Measurements from ENCODE around the gene LRG1.

The LRG1 gene

DNA sequence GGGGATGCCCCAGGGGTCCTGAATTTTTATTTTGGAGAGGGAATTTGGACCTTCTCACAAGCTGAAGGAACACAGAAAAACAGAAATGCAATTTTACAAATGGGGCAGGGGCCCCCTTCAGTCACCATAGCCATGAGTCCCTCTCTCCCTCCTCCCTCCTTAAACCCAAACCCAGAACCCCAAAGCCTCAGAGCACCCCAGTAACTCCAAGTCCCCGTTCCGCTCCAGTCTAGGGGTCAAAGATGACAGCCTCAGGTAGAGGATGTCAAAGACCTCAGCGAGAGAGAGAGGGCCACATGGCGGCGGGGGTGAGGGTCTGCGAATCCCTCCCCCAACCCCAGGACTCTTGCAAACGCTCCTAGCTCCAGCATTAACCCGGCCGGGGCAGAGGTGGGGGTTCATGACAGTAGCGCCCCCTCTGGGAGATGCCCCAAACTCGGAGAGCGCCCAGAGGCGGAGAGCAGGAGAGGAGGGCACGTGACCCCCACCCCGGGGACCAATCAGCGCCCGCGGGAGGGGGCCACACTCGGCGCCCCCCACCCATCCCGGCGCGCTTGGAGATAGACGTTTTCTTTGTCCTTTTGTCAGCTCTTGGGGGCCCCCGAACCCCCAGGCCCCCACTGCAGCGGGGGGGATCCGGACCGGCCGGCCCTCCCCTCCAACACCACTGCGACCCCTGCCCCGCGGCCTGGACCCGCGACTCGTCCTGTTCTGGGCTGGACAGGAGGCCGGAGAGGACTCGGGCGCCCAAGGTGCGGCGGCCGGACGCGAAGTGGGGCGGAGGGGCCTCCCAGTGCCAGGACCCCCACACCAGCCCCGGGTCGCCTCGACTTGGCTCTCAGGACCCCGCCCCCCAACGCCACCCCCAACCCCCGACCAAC lies 40.4 kb upstream of the LRG1 start:
- TF ChIP-seq, protein P1, sequence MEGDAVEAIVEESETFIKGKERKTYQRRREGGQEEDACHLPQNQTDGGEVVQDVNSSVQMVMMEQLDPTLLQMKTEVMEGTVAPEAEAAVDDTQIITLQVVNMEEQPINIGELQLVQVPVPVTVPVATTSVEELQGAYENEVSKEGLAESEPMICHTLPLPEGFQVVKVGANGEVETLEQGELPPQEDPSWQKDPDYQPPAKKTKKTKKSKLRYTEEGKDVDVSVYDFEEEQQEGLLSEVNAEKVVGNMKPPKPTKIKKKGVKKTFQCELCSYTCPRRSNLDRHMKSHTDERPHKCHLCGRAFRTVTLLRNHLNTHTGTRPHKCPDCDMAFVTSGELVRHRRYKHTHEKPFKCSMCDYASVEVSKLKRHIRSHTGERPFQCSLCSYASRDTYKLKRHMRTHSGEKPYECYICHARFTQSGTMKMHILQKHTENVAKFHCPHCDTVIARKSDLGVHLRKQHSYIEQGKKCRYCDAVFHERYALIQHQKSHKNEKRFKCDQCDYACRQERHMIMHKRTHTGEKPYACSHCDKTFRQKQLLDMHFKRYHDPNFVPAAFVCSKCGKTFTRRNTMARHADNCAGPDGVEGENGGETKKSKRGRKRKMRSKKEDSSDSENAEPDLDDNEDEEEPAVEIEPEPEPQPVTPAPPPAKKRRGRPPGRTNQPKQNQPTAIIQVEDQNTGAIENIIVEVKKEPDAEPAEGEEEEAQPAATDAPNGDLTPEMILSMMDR (IDR thresholded peaks at IDR 0.05; ENCODE audit: low read depth, low read length, missing control alignments) = no peak
- no peak overlapping the region for H3K4me3 ChIP-seq (ENCODE audit: low read depth, low read length)
- no peak for DNase-seq (ENCODE audit: low read depth)

DNA sequence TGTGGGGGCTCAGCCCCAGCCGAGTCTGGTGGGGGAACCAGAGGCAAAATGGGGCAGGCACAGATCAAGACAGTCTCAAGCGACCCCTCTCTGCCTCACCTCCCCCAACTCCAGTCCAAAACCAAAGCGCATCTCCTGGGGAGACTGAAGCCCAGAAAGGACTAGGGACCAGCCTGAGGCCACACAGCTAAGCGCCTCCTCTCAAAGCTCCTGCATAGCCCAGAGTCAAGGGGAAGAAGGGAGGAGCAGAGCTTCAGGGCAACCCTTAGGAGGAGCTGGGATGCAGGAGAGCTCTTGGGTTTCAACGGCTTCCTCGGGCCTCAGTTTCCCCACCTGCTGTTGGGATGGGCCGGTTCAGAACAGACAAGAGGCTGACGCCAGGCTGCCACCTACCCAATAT lies 39.6 kb upstream of the LRG1 start:
- TF ChIP-seq, protein P1 (IDR thresholded peaks at IDR 0.05; ENCODE audit: low read depth, low read length, missing control alignments) = no peak
- no peak for DNase-seq (ENCODE audit: low read depth)
- H3K4me3 ChIP-seq (ENCODE audit: low read depth, low read length) = no peak overlapping the region

DNA sequence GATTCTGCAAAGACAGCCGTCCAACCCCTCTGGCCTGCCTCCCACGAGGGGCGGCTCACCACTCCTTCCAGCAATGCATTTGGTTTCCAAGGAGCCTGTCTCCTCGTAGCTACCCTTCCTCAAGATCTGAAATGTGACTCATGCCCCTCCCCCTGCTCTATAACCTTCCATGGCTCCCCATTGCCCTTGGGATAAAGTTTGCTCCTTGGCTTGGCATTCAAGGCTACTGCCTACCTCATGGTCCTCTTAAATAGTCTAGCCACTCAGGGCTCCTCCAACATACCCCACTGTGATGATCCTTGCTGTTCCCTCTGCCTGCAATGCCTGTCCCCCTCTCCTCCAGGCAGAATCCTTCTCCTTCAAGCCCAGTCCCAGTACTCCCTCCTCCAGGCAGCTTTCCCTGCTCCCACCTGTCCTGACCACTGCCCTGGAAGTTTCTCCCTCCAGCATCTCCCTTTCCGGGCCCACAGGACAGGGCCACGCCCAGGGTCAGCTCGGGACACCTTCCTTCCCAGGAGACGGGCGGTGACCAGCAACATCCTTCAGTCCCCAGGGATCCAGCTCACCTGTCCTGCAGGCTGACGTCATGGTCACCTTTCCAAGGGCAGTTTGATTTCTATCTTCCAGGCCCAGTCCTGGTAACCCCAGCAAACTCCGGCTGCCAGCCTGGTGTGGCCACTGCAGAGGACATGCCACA lies 38.9 kb upstream of the LRG1 start:
- no peak for DNase-seq (ENCODE audit: low read depth)
- TF ChIP-seq, protein P1 (IDR thresholded peaks at IDR 0.05; ENCODE audit: low read depth, low read length, missing control alignments) = no peak

DNA sequence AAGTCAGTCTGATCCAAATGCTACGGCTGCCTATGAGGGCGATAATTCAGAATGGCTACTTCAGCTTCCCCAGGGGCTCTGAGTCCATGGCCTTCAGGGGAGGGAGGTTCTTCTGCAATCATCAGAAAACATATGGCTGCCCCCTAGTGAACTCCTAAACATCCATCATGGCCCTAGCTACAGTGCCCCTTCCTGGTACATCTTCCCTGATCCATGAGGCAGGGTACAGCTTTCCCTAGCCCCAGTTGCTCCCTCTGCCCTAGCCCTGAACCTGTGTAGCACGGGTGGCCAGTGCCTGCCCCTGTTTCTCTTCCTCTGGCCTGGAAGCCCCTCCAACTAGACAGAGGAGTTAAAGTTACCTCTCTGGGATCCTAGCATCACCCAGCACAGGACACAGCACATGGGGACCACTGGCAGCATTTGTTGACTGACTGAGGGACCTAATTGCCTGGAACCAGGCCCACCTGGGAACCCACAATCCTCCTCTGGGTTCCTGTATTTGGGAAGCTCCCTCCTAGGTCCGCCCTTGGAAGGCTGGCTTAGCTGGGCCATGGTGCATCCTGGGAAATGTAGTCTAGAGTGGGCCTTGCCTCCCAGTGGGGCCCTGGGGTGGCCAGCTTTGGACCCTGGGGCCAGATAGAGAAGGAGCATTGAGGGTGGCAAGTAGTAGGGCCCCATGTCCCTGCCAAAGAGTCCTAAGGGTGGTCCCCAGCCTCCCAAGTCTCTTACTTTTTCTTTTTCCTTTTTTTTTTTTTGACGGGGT lies 37.4 kb upstream of the LRG1 start:
- no peak for DNase-seq (ENCODE audit: low read depth)
- no peak overlapping the region for H3K4me3 ChIP-seq (ENCODE audit: low read depth, low read length)
- TF ChIP-seq, protein P1 (IDR thresholded peaks at IDR 0.05; ENCODE audit: low read depth, low read length, missing control alignments) = no peak

More for the DNA sequence above, 38.9 kb upstream of the LRG1 start:
- no peak overlapping the region for H3K4me3 ChIP-seq (ENCODE audit: low read depth, low read length)

DNA sequence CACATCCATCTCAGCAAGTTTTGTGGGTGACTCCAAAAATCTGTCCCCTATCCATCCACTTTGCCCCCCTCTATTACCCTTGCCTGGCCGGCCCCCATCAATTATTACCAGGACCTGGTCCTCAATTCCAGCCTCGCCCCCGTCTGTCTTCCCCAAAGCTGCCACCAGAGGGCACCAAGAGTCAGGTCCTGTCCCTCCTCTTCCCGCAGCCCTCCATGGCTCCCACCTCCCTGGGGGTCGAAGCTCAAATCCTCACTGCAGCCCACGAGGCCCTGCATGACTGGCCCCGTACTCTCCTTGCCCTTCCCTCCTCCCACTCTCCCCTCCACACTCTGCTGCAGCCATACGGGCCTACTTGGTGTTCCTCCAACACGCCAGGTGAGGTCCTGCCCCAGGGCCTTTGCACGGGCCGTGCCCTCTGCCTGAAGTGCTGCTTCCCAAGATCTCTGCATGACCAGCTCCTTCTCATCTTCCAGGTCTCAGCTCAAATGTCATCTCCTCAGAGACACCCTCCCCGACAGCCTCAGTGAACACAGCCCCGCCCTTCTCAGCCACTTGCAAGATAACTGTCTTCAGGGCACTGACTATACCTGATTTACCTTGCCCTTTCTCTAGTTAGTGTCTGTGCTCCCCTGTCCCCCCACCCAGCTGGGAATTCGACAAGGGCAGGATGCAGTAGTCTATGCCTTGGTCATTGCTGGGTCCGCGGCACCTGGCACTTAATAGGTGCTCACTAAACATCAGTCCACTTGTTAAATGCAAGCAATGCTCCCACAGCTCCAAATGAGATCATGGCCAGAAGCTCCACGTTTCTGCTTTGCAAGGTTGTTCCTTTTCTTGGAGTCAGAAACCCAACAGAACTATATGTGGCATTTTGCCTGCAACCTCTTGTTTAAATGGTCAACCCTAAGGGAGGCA lies 36.4 kb upstream of the LRG1 start:
- H3K4me3 ChIP-seq (ENCODE audit: low read depth, low read length) = no peak overlapping the region
- TF ChIP-seq, protein P1 (IDR thresholded peaks at IDR 0.05; ENCODE audit: low read depth, low read length, missing control alignments) = peak; percentile 81
- no peak for DNase-seq (ENCODE audit: low read depth)
